Measurements from ENCODE around the gene KCNQ1.

- TF ChIP-seq PAX5 (IDR thresholded peaks at IDR 0.05; ENCODE audit: insufficient read depth, low read length, severe bottlenecking) (no peak), SPI1 (IDR thresholded peaks at IDR 0.05; ENCODE audit: low read depth, low read length) (no peak)
These were observed 68.6 kb downstream of the KCNQ1 start for GRCh38 chr11:2513441-2513840.

All from GM12891 (cell line).